MCF 10A (cell line): ENCODE measurements around the gene MAD1L1. TPM values are rescaled to one million over a fixed set of nuclear protein-coding genes. Genes with fewer than 3 reads are reported as not detected.

Experiments
- BruUV-seq: library from RNA; stranded (reverse); fragments of 400-500 nt; replicated peaks from 2 replicates; lab custom pipeline; 2021; lab: Mats Ljungman, UMichigan
- CTCF ChIA-PET: fragments of 300-600 bp; sonication (Branson Sonifier 250); formaldehyde crosslinking; extraction: SDS; loops from one replicate; lab custom pipeline; 2021; ENCODE audit warnings: antibody characterized with exemption, inconsistent platforms; lab: Yijun Ruan, JAX
- POLR2A ChIA-PET: fragments of 300-600, 350-650 bp; sonication (Branson Sonifier 250); formaldehyde crosslinking; extraction: SDS; loops from one replicate; lab custom pipeline; 2020; ENCODE audit warnings: antibody characterized with exemption, inconsistent platforms; lab: Yijun Ruan, JAX
- DNase-seq: peaks from one replicate; pipeline ENCODE4 v3.0.0-alpha.2; 2018; ENCODE audit not compliant: unreplicated experiment
- H3K27ac Mint-ChIP-seq: one replicate; pipeline ENCODE4 v1.8.0; 2022; ENCODE audit warnings: mild to moderate bottlenecking, low read depth, mixed read lengths; ENCODE audit not compliant: unreplicated experiment
- H3K27me3 Mint-ChIP-seq: one replicate; pipeline ENCODE4 v1.8.0; 2022; ENCODE audit warnings: mixed read lengths; ENCODE audit not compliant: insufficient read depth, unreplicated experiment
- H3K36me3 Mint-ChIP-seq: one replicate; pipeline ENCODE4 v1.8.0; 2022; ENCODE audit warnings: mild to moderate bottlenecking, moderate library complexity, mixed read lengths; ENCODE audit not compliant: insufficient read depth, unreplicated experiment
- H3K4me1 Mint-ChIP-seq: one replicate; pipeline ENCODE4 v1.8.0; 2022; ENCODE audit warnings: mixed read lengths; ENCODE audit not compliant: insufficient read depth, unreplicated experiment
- H3K4me3 Mint-ChIP-seq: one replicate; pipeline ENCODE4 v1.8.0; 2022; ENCODE audit warnings: mild to moderate bottlenecking, moderate library complexity, mixed read lengths; ENCODE audit not compliant: unreplicated experiment
- H3K9me3 Mint-ChIP-seq: one replicate; pipeline ENCODE4 v1.8.0; 2022; ENCODE audit warnings: mixed read lengths; ENCODE audit not compliant: unreplicated experiment
- intact Hi-C: fragments of 100-400 bp; cut with micrococcal nuclease; formaldehyde crosslinking; loops from 2 replicates; pipeline ENCODE4 v1.14.1; 2022
- total RNA-seq: library from RNA; stranded (reverse); gene quantifications from 2 replicates; pipeline ENCODE4 v1.2.3, GENCODE V29; 2022
- TF ChIP-seq, protein P1 (sequence below): fragments of 200-600 bp; IDR thresholded peaks from one replicate; pipeline ENCODE4 v1.8.0; 2022; ENCODE audit warnings: antibody characterized with exemption, mild to moderate bottlenecking; ENCODE audit not compliant: unreplicated experiment

Gene MAD1L1
- total RNA-seq, 1 experiment from 2014 or later = 25.2 TPM

GRCh38 chr7:2143981-2144595, 88.7 kb downstream of the MAD1L1 start:
- TF ChIP-seq, protein P1, sequence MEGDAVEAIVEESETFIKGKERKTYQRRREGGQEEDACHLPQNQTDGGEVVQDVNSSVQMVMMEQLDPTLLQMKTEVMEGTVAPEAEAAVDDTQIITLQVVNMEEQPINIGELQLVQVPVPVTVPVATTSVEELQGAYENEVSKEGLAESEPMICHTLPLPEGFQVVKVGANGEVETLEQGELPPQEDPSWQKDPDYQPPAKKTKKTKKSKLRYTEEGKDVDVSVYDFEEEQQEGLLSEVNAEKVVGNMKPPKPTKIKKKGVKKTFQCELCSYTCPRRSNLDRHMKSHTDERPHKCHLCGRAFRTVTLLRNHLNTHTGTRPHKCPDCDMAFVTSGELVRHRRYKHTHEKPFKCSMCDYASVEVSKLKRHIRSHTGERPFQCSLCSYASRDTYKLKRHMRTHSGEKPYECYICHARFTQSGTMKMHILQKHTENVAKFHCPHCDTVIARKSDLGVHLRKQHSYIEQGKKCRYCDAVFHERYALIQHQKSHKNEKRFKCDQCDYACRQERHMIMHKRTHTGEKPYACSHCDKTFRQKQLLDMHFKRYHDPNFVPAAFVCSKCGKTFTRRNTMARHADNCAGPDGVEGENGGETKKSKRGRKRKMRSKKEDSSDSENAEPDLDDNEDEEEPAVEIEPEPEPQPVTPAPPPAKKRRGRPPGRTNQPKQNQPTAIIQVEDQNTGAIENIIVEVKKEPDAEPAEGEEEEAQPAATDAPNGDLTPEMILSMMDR = no peak
- H3K9me3 Mint-ChIP-seq = no peaks in the 10 kb centered on the region
- no peak for DNase-seq
- no peaks in the 10 kb centered on the region for H3K27me3 Mint-ChIP-seq
- POLR2A ChIA-PET = interaction anchor here (0.7 kb wide), 1 partner anchor 26 kb away, joined by 3 read pairs; no protein-coding TSS in a partner anchor
- intact Hi-C loops = no loop called here
- CTCF ChIA-PET = no interaction called here
- H3K4me3 Mint-ChIP-seq = no peak overlapping the region
- no peaks in the 10 kb centered on the region for H3K4me1 Mint-ChIP-seq
- H3K27ac Mint-ChIP-seq = no peak overlapping the region
- H3K36me3 Mint-ChIP-seq = peaks cover 6% of the 10 kb centered on the region
- no TSS peak for BruUV-seq

- TF ChIP-seq, protein P1 = no peak
- POLR2A ChIA-PET = no interaction called here
- no peak overlapping the region for H3K4me3 Mint-ChIP-seq
- H3K9me3 Mint-ChIP-seq = no peaks in the 10 kb centered on the region
- CTCF ChIA-PET = no interaction called here
- H3K4me1 Mint-ChIP-seq = no peaks in the 10 kb centered on the region
- no peak overlapping the region for H3K27ac Mint-ChIP-seq
- intact Hi-C loops = no loop called here
- peaks cover 6% of the 10 kb centered on the region for H3K36me3 Mint-ChIP-seq
- BruUV-seq = no TSS peak
- DNase-seq = no peak
- H3K27me3 Mint-ChIP-seq = no peaks in the 10 kb centered on the region
Observed at GRCh38 chr7:2143450-2143849, 89.3 kb downstream of the MAD1L1 start.

DNA sequence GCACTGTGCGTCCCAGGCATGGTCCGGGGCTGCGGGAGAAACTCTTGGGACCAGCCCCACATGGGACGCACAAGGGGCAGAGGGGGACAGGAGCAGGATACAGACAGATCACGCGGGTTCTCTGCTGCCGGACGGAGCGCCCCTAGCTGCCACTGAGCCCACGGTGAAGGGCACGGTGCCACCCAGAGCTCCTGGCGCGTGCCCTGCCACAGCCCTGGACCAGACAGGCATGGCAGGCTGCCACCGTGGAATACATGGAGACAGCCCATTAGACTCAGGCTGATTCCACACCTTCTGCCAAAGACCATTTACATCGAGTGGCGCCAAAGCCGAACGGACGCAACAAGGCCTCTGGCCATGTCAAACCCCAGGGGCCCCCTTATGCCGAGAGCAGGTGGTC, 90.4 kb downstream of the MAD1L1 start:
- H3K9me3 Mint-ChIP-seq = no peaks in the 10 kb centered on the region
- H3K27ac Mint-ChIP-seq = no peak overlapping the region
- intact Hi-C loops = no loop called here
- no peaks in the 10 kb centered on the region for H3K27me3 Mint-ChIP-seq
- CTCF ChIA-PET = no interaction called here
- peaks cover 6% of the 10 kb centered on the region for H3K36me3 Mint-ChIP-seq
- no TSS peak for BruUV-seq
- DNase-seq = no peak
- H3K4me1 Mint-ChIP-seq = no peaks in the 10 kb centered on the region
- H3K4me3 Mint-ChIP-seq = no peak overlapping the region
- POLR2A ChIA-PET = no interaction called here
- TF ChIP-seq, protein P1 = no peak

- TF ChIP-seq, protein P1 = no peak
- no peak for DNase-seq
- intact Hi-C loops = no loop called here
- H3K9me3 Mint-ChIP-seq = no peaks in the 10 kb centered on the region
- peaks cover 6% of the 10 kb centered on the region for H3K36me3 Mint-ChIP-seq
- ChIA-PET CTCF (no interaction called here), POLR2A (no interaction called here)
- H3K27ac Mint-ChIP-seq = no peak overlapping the region
- no peaks in the 10 kb centered on the region for H3K27me3 Mint-ChIP-seq
- H3K4me3 Mint-ChIP-seq = no peak overlapping the region
- BruUV-seq = no TSS peak
- H3K4me1 Mint-ChIP-seq = no peaks in the 10 kb centered on the region
Observed at GRCh38 chr7:2141651-2142050, 91.1 kb downstream of the MAD1L1 start.
